AG04450 (cell line): ENCODE results near the gene TMEM35A. TPM values are rescaled to one million over a fixed set of nuclear protein-coding genes. Genes with fewer than 3 reads are reported as not detected.

Experiments used
- CTCF ChIA-PET: fragments of 300-600, 350-600 bp; formaldehyde crosslinking; extraction: SDS; loops from one replicate; lab custom pipeline; 2022; ENCODE audit warnings: antibody characterized with exemption, inconsistent platforms; lab: Charles Lee
- POLR2A ChIA-PET: fragments of 350-600 bp; formaldehyde crosslinking; extraction: SDS; loops from one replicate; lab custom pipeline; 2021; ENCODE audit warnings: antibody characterized with exemption, inconsistent platforms; lab: Yijun Ruan, JAX
- DNase-seq: peaks from one replicate; pipeline ENCODE4 v3.0.0-alpha.2; 2011; ENCODE audit warnings: low read depth, low spot score
- H3K27ac ChIP-seq: one replicate; pipeline ENCODE4 v1.5.1; 2012; ENCODE audit warnings: low read depth, low read length, control low read depth
- H3K27me3 ChIP-seq: one replicate; pipeline ENCODE4 v1.6.0; 2012; ENCODE audit warnings: low read length; ENCODE audit not compliant: control insufficient read depth, insufficient read depth
- H3K4me3 ChIP-seq: 2 replicates; pipeline ENCODE4 v1.5.1; 2011; ENCODE audit warnings: mild to moderate bottlenecking, low read depth, low read length, control low read depth
- H3K9me3 ChIP-seq: 2 replicates; pipeline ENCODE4 v1.5.1; 2012; ENCODE audit warnings: low read length; ENCODE audit not compliant: control insufficient read depth, insufficient read depth
- CTCF ChIP-seq: IDR thresholded peaks from 2 replicates; pipeline ENCODE4 v1.5.1; 2011; ENCODE audit warnings: low read depth, low read length, control low read depth, inconsistent platforms
- polyA minus RNA-seq: library from RNA; depleted of rRNA, polyadenylated mRNA; stranded (reverse); fragments of >200 nt; gene quantifications from 2 replicates; pipeline ENCODE4 v1.2.3, GENCODE V29; 2011; rRNA and poly(A)+ RNA removed
- polyA plus RNA-seq: library from polyadenylated mRNA; depleted of rRNA; stranded (reverse); fragments of >200 nt; gene quantifications from 2 replicates; pipeline ENCODE4 v1.2.3, GENCODE V29; 2011; rRNA removed

Gene TMEM35A
- polyA plus RNA-seq: 54.9 and 58.6 TPM in 2 replicates
- polyA minus RNA-seq: 32.5 and 37.3 TPM in 2 replicates

- DNase-seq: peak; percentile 7
- CTCF ChIA-PET: interaction anchor here (0.6 kb wide), 1 partner anchor 209 kb away, joined by 8 read pairs; no protein-coding TSS in a partner anchor
- no peak for TF ChIP-seq CTCF
- Histone ChIP-seq H3K9me3 (no peaks in the 10 kb centered on the region), H3K27ac (no peak within 1 kb of the TSS), H3K27me3 (no peaks in the 10 kb centered on the region), H3K4me3 (peak within 1 kb of the TSS; percentile 73)
- POLR2A ChIA-PET: interaction anchor here (1.2 kb wide), 1 partner anchor 12 kb away, joined by 10 read pairs; no protein-coding TSS in a partner anchor
These were observed at the start of gene TMEM35A for GRCh38 chrX:101078716-101079598. TSS of gene TMEM35A (plus strand) at chrX:101078879. CDS start at chrX:101079003, 124 bp downstream.

- TF ChIP-seq CTCF: no peak
- no peaks in the 10 kb centered on the region for H3K27me3 ChIP-seq
- H3K9me3 ChIP-seq: no peaks in the 10 kb centered on the region
- no peak for DNase-seq
- H3K4me3 ChIP-seq: no peak overlapping the region
- CTCF ChIA-PET: no interaction called here
- no peak overlapping the region for H3K27ac ChIP-seq
- POLR2A ChIA-PET: no interaction called here
These were observed 49.0 kb upstream of the TMEM35A start for GRCh38 chrX:101029665-101030064.

- DNase-seq: no peak
These were observed 41.4 kb upstream of the TMEM35A start for GRCh38 chrX:101037231-101037630.

GRCh38 chrX:101040197-101040596 lies 38.5 kb upstream of the TMEM35A start:
- POLR2A ChIA-PET: interaction anchor here (0.7 kb wide), 1 partner anchor 103 kb away, joined by 4 read pairs; no protein-coding TSS in a partner anchor
- CTCF ChIA-PET: no interaction called here
- H3K4me3 ChIP-seq: no peak overlapping the region
- H3K27me3 ChIP-seq: no peaks in the 10 kb centered on the region
- no peak for TF ChIP-seq CTCF
- DNase-seq: no peak
- no peaks in the 10 kb centered on the region for H3K9me3 ChIP-seq
- no peak overlapping the region for H3K27ac ChIP-seq

More at GRCh38 chrX:101037231-101037630, 41.4 kb upstream of the TMEM35A start:
- H3K4me3 ChIP-seq: no peak overlapping the region
- no peak for TF ChIP-seq CTCF
- POLR2A ChIA-PET: no interaction called here
- CTCF ChIA-PET: no interaction called here
- no peaks in the 10 kb centered on the region for H3K27me3 ChIP-seq
- no peaks in the 10 kb centered on the region for H3K9me3 ChIP-seq
- H3K27ac ChIP-seq: no peak overlapping the region

- H3K9me3 ChIP-seq: no peaks in the 10 kb centered on the region
- no peak for TF ChIP-seq CTCF
- H3K27me3 ChIP-seq: no peaks in the 10 kb centered on the region
- no peak for DNase-seq
- CTCF ChIA-PET: interaction anchor here (0.6 kb wide), 1 partner anchor 340 kb away, joined by 3 read pairs; the partner anchor contains the start of gene RPL36A
- H3K4me3 ChIP-seq: peak overlapping the region; percentile 68
- peak overlapping the region; percentile 75 for H3K27ac ChIP-seq
- POLR2A ChIA-PET: no interaction called here
These were observed 27.5 kb upstream of the TMEM35A start for GRCh38 chrX:101051153-101051548.
